Activated naive CD4-positive, alpha-beta T cell treated with anti-CD3 and anti-CD28 coated beads, Interleukin-2, amount 50 U/mL, for 72 hours (primary cell): ENCODE measurements around the gene ZDHHC11B. TPM values are rescaled to one million over a fixed set of nuclear protein-coding genes. Genes with fewer than 3 reads are reported as not detected.
"Not testable (repeated sequence)": the region's sequence is repeated elsewhere in the genome, so short reads cannot be mapped to it uniquely, and the experiment has no call there.

Source experiments
- ATAC-seq, 2 donors: fragments of 150-1000 bp; cut with Tn5 transposase; 2 replicates each; pipeline ENCODE4 v1.10.0; 2021; ENCODE audit warnings: mild to moderate bottlenecking in 2 of 2, moderate library complexity in 2 of 2
- DNase-seq, 2 donors: peaks; one replicate each; pipeline ENCODE4 v3.0.0; 2021 to 2022; ENCODE audit warnings: low spot score in 2 of 2
- H3K27ac Mint-ChIP-seq, 2 donors: one replicate each; pipeline ENCODE4 v1.8.0; 2022; ENCODE audit warnings: mild to moderate bottlenecking in 2 of 2, mixed read lengths in 2 of 2
- H3K36me3 Mint-ChIP-seq, 2 donors: one replicate each; pipeline ENCODE4 v1.8.0; 2022; ENCODE audit warnings: mixed read lengths in 2 of 2
- H3K9me3 Mint-ChIP-seq, 2 donors: one replicate each; pipeline ENCODE4 v1.8.0; 2022; ENCODE audit warnings: mixed read lengths in 2 of 2
- total RNA-seq, 2 donors: library from RNA; stranded (reverse); gene quantifications; one replicate each; pipeline ENCODE4 v1.2.3, GENCODE V29; 2022

ZDHHC11B gene
- total RNA-seq, 2 donors from 2014 or later, result 1.4 TPM; not detected in 1

DNA sequence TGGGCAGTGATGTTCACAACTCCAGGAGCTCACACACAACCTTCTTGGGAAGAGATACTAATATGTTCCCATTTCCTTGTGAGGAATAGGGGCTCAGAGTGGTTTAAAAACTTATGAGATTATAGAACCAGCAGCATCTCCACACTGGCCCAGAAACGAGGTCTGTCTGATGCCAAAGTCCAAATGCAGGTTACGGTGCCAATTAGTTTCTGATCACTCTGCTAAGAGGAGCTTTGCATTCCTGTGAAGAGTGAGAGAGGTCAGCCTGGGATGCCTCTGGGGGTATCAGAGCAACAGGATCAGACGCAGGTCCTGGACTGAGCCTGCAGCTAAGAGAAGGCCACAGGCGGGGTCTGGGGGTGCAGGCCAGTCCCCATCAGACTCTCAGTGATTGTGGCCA, 61.2 kb downstream of the ZDHHC11B start:
- peaks cover 5 to 16% of the 10 kb centered on the region in 2 donors for H3K9me3 Mint-ChIP-seq
- not testable (repeated sequence) for ATAC-seq, H3K27ac Mint-ChIP-seq, DNase-seq
- peaks cover 12 to 18% of the 10 kb centered on the region in 2 donors for H3K36me3 Mint-ChIP-seq

DNA sequence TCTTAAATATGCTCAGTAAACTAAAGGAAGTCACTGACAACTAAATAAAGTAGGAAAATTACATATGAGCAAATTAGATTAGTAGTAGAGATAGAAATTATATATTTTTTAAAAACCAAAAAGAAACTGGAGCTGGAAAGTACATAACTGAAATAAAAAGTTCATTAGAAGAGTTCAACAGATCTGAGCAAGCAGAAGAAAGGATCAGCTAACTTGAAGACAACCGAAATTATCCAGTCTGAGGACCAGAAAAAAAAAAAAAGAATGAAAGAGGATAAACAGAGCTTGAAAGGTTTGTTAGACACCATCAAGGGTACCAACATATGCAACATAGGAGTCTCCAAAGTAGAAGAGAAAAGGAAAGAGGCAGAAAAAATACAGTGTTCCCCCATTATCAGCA, 65.2 kb downstream of the ZDHHC11B start:
- not testable (repeated sequence) for ATAC-seq, DNase-seq, H3K27ac Mint-ChIP-seq
- Mint-ChIP-seq H3K36me3 (peaks cover 21 to 22% of the 10 kb centered on the region in 2 donors), H3K9me3 (peaks cover 9 to 20% of the 10 kb centered on the region in 2 donors)

- ATAC-seq (no peak), DNase-seq (no peak)
- no peak overlapping the region for H3K27ac Mint-ChIP-seq
- peaks cover 9 to 20% of the 10 kb centered on the region in 2 donors for H3K9me3 Mint-ChIP-seq
- H3K36me3 Mint-ChIP-seq, result peaks cover 21 to 22% of the 10 kb centered on the region in 2 donors
Observed at GRCh38 chr5:717143-717542, 67.4 kb downstream of the ZDHHC11B start.

GRCh38 chr5:716740-717139, 67.8 kb downstream of the ZDHHC11B start:
- not testable (repeated sequence) for DNase-seq, ATAC-seq, H3K27ac Mint-ChIP-seq
- H3K9me3 Mint-ChIP-seq, result peaks cover 9 to 20% of the 10 kb centered on the region in 2 donors
- H3K36me3 Mint-ChIP-seq, result peaks cover 21 to 22% of the 10 kb centered on the region in 2 donors

DNA sequence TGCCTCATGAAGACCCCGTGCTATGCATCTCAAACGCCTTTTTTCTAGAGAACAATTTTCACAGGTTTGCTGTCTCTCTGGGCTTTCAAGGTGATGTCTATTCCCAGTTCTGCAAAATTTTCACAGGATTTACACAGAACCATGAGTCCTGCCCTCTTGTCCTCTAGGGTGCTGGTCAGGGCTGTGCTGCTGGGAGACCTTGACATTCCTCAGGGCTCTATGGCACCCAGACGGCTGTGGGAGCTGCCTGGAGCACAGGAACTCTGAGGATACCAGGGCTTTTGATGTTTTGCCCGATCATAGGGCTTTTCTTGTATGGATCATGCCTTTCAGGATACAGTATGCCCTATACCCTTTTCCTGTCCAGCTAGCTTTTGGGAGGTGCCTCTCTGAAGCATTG, 68.9 kb downstream of the ZDHHC11B start:
- ATAC-seq, DNase-seq, H3K27ac Mint-ChIP-seq: not testable (repeated sequence)
- Mint-ChIP-seq H3K9me3 (peaks cover 9 to 20% of the 10 kb centered on the region in 2 donors), H3K36me3 (peaks cover 21 to 22% of the 10 kb centered on the region in 2 donors)

GRCh38 chr5:714215-715118, 70.1 kb downstream of the ZDHHC11B start:
- peaks cover 16% of the 10 kb centered on the region in 2 donors for H3K36me3 Mint-ChIP-seq
- not testable (repeated sequence) for H3K27ac Mint-ChIP-seq, DNase-seq, ATAC-seq
- H3K9me3 Mint-ChIP-seq, result peaks cover 9 to 12% of the 10 kb centered on the region in 2 donors

DNA sequence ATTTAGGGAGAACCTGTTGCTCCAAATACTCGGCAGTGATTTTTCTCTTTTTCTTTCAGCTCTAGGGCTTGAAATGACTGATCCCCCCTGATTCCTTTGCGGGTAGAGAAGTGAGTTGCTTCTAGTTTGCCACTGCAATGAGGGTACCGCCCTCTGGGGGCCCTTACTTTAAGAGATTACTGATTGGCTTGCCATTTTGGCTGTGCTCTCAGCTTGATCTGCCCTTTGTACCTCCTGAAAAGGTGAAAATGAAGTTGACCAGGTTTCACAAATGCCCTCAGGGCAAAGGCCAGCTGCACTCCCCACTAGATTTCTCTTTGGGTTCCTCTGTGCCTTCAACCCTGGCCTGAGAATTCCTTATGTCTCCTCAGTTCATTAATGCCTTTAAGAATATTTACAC, 70.8 kb downstream of the ZDHHC11B start:
- DNase-seq, H3K27ac Mint-ChIP-seq, H3K9me3 Mint-ChIP-seq, ATAC-seq: not testable (repeated sequence)
- peaks cover 8 to 13% of the 10 kb centered on the region in 2 donors for H3K36me3 Mint-ChIP-seq

DNA sequence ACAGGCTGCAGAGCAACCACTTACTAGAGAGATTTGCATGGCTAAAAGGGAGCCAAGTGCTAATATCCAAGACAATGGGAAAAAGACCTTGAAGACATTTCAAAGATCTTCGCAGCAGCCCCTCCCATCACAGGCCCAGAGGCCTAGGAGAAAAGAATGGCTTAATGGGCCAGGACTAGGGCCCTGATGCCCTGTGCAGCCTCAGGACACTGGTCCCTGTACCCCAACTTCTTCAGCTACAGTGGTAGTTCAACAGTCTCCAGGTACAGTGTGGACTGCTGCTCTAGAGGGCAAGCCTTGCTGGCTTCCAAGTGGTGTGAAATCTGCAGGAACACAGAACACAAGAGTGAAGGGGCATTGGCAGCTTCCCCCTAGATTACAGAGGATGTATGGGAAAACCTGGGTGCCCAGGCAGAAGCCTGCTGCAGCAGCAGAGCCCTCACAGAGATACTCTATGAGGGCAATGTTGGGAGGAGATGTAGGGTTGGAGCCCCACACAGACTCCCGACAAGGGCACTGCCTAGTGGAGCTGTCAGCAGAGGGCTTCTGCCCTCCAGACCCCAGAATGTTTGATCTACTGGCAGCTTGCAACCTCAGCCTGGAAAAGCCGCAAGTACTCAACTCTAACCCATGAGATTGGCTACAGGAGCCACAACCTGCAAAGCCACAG, 75.5 kb downstream of the ZDHHC11B start:
- H3K27ac Mint-ChIP-seq, H3K9me3 Mint-ChIP-seq, ATAC-seq, DNase-seq, H3K36me3 Mint-ChIP-seq: not testable (repeated sequence)

DNA sequence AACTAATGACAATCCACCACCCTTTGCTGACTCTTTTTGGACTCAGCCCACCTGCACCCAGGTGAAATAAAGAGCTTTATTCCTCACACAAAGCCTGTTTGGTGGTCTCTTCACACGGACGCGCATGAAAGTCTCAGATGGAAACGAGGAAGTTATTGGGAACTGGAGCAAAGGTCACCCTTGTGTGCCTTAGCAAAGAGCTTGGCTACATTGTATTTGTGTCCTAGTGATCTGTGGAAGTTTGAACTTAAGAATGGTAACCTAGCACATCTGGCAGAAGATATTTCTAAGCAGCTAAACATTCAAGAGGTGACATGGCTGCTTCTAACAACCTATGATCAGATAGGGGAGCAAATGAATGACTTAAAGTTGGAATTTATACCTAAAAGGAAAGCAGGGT, 76.2 kb downstream of the ZDHHC11B start:
- H3K9me3 Mint-ChIP-seq, DNase-seq, ATAC-seq, H3K27ac Mint-ChIP-seq, H3K36me3 Mint-ChIP-seq: not testable (repeated sequence)

DNA sequence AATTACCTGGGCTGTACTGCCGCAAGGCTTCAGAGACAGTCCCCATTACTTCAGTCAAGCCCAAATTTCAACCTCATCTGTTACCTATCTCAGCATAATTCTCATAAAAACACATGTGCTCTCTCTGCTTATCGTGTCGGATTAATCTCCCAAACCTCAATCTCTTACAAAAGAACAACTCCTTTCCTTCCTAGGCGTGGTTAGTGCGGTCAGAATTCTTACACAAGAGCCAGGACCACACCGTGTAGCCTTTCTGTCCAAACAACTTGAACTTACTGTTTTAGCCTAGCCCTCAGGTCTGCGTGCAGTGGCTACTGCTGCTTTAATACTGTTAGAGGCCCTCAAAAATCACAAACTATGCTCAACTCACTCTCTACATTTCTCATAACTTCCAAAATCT, 78.4 kb downstream of the ZDHHC11B start:
- H3K27ac Mint-ChIP-seq, H3K9me3 Mint-ChIP-seq, ATAC-seq, H3K36me3 Mint-ChIP-seq, DNase-seq: not testable (repeated sequence)

- H3K36me3 Mint-ChIP-seq, H3K27ac Mint-ChIP-seq, DNase-seq, ATAC-seq, H3K9me3 Mint-ChIP-seq: not testable (repeated sequence)
Observed at GRCh38 chr5:696753-697702, 87.5 kb downstream of the ZDHHC11B start.

GRCh38 chr5:696191-696590, 88.3 kb downstream of the ZDHHC11B start:
- H3K36me3 Mint-ChIP-seq, H3K9me3 Mint-ChIP-seq, ATAC-seq, DNase-seq, H3K27ac Mint-ChIP-seq: not testable (repeated sequence)

DNA sequence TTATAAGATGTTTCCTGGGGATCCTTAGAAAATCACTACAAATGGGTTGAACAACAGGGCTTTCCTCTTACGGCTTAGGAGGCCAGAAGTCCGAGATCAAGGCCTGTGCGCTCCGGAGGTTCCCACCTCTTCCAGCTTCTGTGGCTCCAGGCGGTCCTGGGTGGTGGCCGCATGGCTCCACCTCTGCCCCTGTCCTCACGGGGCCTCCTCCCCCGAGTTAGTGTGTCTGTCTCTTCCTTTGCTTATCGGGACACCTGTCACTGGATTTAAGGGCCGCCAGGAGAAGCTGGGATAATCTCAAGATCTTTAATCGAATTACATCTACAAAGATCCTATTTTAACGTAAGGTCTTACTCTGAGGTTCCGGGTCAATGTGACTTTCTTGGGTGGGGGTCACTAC, 89.1 kb downstream of the ZDHHC11B start:
- not testable (repeated sequence) for H3K36me3 Mint-ChIP-seq, DNase-seq, H3K9me3 Mint-ChIP-seq, H3K27ac Mint-ChIP-seq, ATAC-seq

- not testable (repeated sequence) for H3K36me3 Mint-ChIP-seq, H3K9me3 Mint-ChIP-seq, ATAC-seq, DNase-seq, H3K27ac Mint-ChIP-seq
Observed at GRCh38 chr5:694042-694431, 90.5 kb downstream of the ZDHHC11B start.

- DNase-seq (peak in 1 of 2 donors; percentile 72), ATAC-seq (peak; percentile 86 to 91)
- H3K9me3 Mint-ChIP-seq, H3K27ac Mint-ChIP-seq, H3K36me3 Mint-ChIP-seq: not testable (repeated sequence)
Observed at GRCh38 chr5:693271-694041, 91.1 kb downstream of the ZDHHC11B start, which contains the start of gene TPPP. TSS of gene TPPP (minus strand) at chr5:693352. CDS start at chr5:678060, 15,292 bp downstream.
